CD4-positive, alpha-beta T cell treated with Interleukin-15 for 4 hours (primary cell): ENCODE results near the gene DSP.

Experiments
- DNase-seq: peaks from one replicate; pipeline ENCODE4 v3.0.0-alpha.2; 2020; ENCODE audit warnings: low spot score

DSP gene

DNA sequence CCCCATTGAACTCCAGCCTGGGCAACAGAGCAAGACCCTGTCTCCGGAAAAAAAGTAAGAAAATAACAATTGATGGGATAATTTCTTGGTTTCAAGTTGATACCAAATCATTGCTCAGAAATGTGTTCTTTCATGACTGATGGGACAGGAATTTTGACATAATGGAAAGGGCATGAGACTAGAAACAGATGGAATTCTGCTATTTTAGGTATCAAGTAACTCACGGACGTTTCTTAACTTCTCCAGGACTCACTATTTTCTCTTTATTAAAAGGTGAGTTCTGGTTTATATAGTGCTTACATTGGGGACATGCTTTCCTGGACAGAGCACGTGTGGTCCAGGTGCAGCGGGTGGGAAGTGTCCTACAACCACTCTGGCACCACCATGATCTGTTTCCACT lies 6.0 kb upstream of the DSP start:
- no peak for DNase-seq

GRCh38 chr6:7537565-7538174 lies 3.8 kb upstream of the DSP start:
- no peak for DNase-seq

- no peak for DNase-seq
These were observed 3.0 kb upstream of the DSP start for GRCh38 chr6:7538484-7538883.

DNA sequence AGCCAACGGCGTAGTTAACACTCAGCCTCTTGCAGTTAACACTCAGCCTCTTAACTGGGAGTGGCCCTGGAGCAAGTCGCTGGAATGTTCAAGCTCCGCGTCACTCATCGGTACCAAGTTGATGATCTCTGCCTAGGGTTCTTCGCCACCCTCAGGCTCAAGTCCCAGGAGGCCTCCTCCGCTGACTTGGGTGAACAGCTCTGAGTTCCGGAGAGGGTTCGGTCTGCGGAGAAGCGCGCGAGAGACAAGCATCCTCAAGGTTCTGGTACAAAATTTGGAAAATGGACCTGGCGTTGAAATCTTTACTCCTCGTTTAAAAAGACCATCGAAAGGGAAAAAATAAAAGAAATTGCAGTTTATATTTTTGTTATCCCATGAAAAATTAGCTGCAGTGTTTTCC lies 876 bp upstream of the DSP start:
- no peak for DNase-seq

DNA sequence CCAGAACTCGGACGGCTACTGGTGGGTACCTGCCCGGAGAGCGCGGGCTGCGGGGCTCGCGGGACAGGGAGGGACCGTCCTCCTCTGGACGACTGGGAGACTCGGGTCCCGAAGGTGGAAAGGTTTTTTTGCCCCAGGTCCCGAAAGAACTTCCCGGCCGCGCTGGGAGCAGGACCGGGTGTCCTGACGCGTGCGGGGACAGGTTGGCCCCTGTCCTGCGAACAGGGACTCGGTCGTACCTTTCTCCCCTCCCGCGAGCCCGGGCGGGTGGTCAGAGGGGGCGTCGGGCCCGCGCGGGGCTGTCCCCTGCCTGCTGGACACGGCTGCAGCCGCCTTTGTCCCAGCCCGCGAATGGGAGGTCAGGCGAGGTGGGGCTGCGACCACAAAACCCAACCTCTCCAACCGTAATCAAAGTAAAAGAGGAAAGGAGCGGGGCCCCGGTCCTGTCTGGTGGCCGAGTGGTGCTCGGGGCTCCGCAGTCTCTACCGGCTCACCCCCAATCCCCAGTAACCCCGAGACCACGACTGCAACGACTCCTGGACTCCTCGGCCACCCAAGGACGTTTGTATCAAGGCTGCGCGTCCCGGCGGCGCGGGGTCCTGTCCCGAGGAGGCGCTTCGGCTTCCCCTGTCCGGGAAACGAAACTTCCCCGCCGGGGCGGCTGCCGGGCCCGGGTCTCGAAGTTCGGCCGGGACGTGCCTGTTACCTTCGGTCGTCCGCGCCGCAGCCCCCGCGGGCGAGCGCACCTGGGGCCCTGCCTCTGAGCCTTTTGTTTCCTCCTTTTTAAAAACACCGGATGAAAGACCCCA lies 798 bp downstream of the DSP start:
- DNase-seq, result no peak

GRCh38 chr6:7542874-7543624 lies 1.6 kb downstream of the DSP start:
- no peak for DNase-seq

- no peak for DNase-seq
These were observed 2.4 kb downstream of the DSP start for GRCh38 chr6:7543789-7544424.

GRCh38 chr6:7544597-7544996 lies 3.1 kb downstream of the DSP start:
- DNase-seq, result no peak

GRCh38 chr6:7545316-7546019 lies 4.0 kb downstream of the DSP start:
- no peak for DNase-seq

DNA sequence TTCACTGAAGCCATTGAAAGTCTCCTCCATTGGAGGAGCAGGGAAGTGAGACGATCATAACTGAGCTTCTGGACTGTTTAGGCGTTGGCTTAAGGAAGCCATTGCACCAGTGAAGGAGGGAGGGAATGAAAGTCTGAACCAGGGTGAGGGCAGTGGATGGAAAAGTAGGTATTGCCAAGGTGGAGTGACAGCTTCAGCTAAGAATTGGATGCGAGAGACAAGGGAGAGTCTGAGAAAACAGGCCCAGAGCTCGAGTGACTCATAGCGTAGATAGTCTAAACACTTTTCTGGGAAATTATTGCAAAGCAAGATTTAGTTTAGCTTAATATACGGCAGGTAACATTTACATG lies 4.5 kb downstream of the DSP start:
- DNase-seq, result no peak

- no peak for DNase-seq
These were observed 4.9 kb downstream of the DSP start for GRCh38 chr6:7546383-7546782.

- no peak for DNase-seq
These were observed 5.4 kb downstream of the DSP start for GRCh38 chr6:7546896-7547295.

DNA sequence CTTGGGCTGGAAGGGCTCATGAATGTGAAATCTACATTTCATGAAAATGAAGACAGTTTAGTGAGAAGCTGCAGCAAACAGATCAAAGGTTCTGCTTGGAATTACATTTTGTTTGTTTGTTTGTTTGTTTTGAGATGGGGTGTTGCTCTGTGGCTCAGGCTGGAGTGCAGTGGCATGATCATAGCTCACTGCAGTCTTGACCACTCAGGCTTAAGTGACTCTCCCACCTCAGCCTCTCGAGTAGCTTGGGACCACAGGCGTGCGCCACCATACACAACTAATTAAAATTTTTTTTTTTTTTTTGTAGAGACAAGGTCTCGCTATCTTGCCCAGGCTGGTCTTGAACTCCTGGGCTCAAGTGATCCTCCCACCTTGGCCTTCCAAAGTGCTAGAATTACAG lies 5.8 kb downstream of the DSP start:
- DNase-seq, result no peak

DNA sequence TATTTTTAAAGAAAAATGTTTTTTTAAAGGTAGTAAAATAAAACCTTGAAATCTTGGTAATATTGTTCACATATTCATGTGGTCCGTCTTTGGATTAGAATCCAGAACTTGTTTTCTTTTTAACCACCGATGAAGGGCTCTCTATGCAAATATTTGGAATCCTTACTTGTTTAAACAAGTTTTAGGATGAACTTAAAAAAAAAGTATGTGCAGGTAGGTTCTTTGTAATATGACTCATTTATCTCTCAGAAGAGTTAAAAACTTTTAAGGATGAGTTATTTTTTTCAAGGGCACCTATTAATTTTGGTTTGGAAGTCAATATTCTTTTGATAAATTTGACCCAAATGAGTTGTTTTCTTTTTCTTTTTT lies 8.9 kb downstream of the DSP start:
- no peak for DNase-seq

DNA sequence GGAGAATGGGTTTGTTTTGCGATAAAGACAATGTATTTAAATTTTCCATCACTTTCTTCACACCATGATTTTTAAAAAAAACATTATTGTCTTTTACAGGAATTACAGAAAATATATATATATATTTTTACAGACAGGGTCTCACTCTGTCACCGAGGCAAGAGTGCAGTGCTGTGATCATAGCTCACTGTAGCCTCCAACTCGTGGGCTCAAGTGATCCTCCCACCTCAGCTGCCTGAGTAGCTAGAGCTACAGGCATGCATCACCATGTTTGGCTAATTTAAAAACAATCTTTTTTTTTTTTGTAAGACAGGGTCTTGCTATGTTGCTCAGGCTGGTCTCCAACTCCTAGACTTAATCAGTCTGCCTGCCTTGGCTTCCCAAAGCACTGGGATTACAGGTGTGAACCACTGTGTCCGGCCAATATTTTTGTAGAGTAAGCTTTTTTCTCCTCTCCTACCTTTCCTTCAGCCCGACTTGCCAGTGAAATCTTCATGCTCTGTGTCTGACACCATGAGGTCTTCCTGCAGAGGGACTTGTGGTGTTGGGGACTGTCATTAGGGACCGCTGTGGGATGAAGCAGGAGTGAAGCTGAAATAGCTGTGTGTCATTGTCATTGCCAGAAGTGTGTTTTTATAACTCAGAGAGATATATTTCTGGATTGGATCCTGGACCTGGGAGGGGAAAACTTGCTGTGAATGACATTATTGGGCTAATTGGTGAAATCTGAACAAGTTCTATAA lies 13.2 kb downstream of the DSP start:
- no peak for DNase-seq

DNA sequence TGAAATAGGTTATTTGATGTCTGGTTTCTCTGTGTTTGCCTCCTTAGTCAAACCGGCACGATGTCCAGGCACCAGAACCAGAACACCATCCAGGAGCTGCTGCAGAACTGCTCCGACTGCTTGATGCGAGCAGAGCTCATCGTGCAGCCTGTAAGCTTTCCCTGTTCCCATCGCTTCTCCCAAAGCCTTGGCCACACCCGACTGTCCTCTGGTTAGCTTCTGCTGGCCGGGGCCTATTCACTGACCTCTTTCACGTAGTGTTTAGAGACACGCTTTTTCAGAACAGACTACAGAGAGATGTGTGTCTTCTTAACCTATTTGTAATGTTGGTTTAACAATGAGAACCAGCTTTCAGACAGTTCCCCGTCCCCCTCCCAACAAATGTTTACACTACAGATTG lies 14.2 kb downstream of the DSP start:
- no peak for DNase-seq

DNA sequence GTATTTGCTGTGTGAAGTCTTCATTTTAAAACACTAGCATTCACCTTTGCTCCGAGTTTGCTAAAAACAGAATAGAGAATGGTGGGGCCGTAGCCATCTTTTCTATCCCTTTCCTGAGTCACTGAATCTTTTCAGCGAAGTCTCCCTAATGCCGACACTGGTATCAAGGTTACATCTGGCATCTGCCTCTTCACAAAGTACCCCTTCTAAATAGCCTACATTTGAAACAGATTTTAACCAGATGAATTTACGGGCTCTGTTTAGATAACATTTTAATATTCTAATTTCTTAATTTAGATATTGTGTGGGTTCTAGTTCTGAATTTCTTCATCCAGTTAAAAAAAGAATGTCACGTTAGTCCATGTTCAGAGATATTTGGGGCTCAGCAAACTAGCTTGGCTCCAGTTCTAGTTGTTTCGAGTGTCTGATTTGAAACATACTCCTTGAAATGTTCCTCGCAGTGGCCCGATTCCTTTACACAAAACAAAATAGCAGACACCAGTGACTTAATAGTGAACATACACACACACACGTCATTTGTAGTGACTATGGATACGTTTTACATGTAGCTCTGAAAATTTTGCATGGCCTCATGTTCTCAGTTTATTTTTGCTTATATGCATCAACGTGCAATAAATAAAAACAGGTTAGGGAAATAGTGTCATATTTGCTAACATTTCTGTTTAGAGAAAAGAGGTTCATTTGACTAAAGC lies 15.1 kb downstream of the DSP start:
- DNase-seq, result no peak

GRCh38 chr6:7557652-7558051 lies 16.2 kb downstream of the DSP start:
- no peak for DNase-seq

DNA sequence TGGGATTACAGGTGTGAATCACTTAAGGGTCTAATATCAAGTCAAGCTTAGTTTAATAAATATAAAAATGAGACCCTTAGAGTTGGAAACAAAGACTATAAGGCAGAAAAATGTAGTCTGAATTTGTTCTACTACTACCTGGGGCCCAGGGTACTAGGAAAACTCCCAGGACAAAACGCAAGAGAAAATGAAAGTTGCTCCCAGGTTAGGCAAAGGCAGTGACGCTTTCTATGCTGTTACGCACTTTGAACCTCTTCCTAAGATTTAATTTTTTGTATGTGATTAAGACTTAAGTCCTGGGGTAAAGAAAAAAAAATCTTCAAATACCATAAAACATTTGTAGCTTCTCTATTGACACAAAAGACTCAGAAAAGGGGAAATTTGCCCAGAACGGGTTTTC lies 17.3 kb downstream of the DSP start:
- no peak for DNase-seq

DNA sequence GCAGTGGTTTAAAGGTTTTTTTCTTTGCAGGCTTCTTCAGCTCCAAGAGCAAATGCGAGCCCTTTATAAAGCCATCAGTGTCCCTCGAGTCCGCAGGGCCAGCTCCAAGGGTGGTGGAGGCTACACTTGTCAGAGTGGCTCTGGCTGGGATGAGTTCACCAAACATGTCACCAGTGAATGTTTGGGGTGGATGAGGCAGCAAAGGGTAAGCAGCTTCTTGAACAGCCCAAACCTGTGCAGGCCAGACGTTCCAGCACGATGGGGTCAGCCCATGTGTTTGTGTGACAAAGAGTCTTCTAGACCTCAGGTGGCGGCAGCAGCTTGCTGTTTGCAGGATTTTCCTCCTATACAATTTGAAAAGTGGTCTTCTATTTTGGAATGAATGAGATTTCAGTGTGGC lies 17.7 kb downstream of the DSP start:
- no peak for DNase-seq
